Chondrocyte (in vitro differentiated cells): ENCODE measurements around the gene APBA1. TPM values are rescaled to one million over a fixed set of nuclear protein-coding genes. Genes with fewer than 3 reads are reported as not detected.
A peak's percentile ranks its signal among the peaks of the same experiment; 100 is the strongest.

Experiments used
- DNase-seq: peaks from one replicate; pipeline ENCODE4 v3.0.0; 2021; ENCODE audit warnings: mixed read lengths, low spot score
- H3K27ac Mint-ChIP-seq: one replicate; pipeline ENCODE4 v1.8.0; 2021; ENCODE audit warnings: mild to moderate bottlenecking, moderate library complexity, mixed read lengths; ENCODE audit not compliant: unreplicated experiment
- H3K27me3 Mint-ChIP-seq: 2 replicates; pipeline ENCODE4 v1.8.0; 2021; ENCODE audit warnings: low read depth, mixed read lengths
- H3K36me3 Mint-ChIP-seq: 2 replicates; pipeline ENCODE4 v1.8.0; 2021; ENCODE audit warnings: low read depth, mixed read lengths
- H3K4me1 Mint-ChIP-seq: 2 replicates; pipeline ENCODE4 v1.8.0; 2021; ENCODE audit warnings: low read depth, mild to moderate bottlenecking, mixed read lengths
- H3K4me3 Mint-ChIP-seq: one replicate; pipeline ENCODE4 v1.8.0; 2021; ENCODE audit warnings: mild to moderate bottlenecking, moderate library complexity, mixed read lengths; ENCODE audit not compliant: unreplicated experiment
- H3K9me3 Mint-ChIP-seq: 2 replicates; pipeline ENCODE4 v1.8.0; 2021; ENCODE audit warnings: low read depth, mixed read lengths
- CTCF ChIP-seq: fragments of 200-600 bp; sonication (generic); IDR thresholded peaks from 2 replicates; pipeline ENCODE4 v1.5.0; 2021; ENCODE audit warnings: antibody characterized with exemption, mild to moderate bottlenecking, moderate library complexity
- total RNA-seq: library from RNA; stranded (reverse); gene quantifications from 3 replicates; pipeline ENCODE4 v1.2.1, GENCODE V29; 2021

APBA1 gene
- total RNA-seq, 1 donor from 2014 or later: 12.3 TPM

DNA sequence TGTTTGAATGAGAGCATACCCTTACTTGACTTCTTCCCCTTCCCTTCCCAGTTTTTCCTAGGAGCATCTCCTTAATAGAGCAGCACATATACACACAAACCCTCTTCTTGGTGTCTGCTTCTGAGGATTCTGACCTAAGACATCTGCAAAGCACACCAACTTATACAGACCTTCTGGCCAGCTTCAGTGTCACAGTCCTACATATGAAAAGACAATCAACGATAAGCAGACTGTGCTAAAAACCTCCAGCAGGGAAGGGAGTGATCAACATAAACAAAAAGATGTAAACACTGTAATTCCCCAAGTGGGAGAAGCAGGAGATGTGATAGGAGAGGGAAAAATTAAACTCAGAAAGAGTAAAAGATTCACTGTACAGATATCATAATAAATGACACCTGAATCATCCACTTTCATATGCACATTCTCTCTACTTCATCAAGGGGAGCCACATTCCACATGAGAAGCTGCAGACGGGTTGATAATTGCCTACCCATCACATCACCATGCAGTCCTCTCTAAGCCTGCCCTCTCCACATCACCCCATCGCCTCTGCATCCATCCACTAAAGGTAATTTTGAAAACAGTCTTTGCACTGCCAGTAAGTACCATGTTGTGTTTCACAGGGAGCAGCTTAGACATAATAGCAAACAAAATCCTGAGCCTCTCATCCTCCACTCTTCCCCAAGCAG, 13.0 kb downstream of the APBA1 start:
- H3K4me3 Mint-ChIP-seq: no peak overlapping the region
- no peak overlapping the region for H3K27ac Mint-ChIP-seq
- peaks cover 18% of the 10 kb centered on the region for H3K4me1 Mint-ChIP-seq
- DNase-seq: no peak
- no peaks in the 10 kb centered on the region for H3K36me3 Mint-ChIP-seq
- H3K9me3 Mint-ChIP-seq: no peaks in the 10 kb centered on the region
- TF ChIP-seq CTCF: no peak
- H3K27me3 Mint-ChIP-seq: no peaks in the 10 kb centered on the region

DNA sequence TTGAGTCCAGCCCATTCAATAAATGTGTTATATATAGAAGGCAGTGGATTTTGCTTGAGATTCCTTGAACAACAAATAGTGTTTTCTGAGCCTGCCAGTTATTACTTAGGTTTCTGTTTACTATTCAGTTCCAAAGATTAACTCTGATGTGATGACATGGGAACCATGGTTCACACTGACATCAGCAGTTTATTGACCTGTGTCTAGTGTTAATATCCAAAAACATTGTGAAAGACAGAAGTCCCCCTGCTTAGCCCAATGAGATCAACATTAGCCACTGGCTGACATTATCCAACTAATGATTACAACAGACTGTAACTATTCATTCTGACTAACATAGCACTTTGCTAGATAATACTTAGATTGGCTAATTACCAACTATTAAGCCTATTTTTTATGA, 14.9 kb downstream of the APBA1 start:
- no peak for DNase-seq
- Mint-ChIP-seq H3K27ac (no peak overlapping the region), H3K4me3 (no peak overlapping the region), H3K27me3 (no peaks in the 10 kb centered on the region), H3K4me1 (peaks cover 22% of the 10 kb centered on the region), H3K9me3 (no peaks in the 10 kb centered on the region), H3K36me3 (no peaks in the 10 kb centered on the region)
- TF ChIP-seq CTCF: no peak

DNA sequence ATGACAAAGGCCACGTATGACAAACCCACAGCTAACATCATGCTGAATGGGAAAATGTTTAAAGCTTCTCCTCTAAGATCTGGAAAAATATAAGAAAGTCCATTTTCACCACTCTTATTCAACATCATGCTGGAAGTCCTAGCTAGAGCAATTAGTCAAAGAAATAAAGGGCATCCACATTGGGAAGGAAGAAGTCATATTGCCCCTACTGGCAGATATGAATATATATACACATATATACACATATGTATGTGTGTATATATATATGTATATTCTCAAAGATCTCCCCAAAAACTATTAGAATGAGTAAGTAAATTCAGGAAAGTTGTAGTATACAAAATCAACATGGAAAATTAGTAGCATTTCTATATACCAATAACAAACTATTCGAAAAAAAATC, 17.1 kb downstream of the APBA1 start:
- DNase-seq: no peak
- H3K9me3 Mint-ChIP-seq: no peaks in the 10 kb centered on the region
- H3K36me3 Mint-ChIP-seq: no peaks in the 10 kb centered on the region
- H3K4me3 Mint-ChIP-seq: no peak overlapping the region
- peaks cover 18% of the 10 kb centered on the region for H3K4me1 Mint-ChIP-seq
- no peaks in the 10 kb centered on the region for H3K27me3 Mint-ChIP-seq
- no peak overlapping the region for H3K27ac Mint-ChIP-seq
- TF ChIP-seq CTCF: peak; percentile 53

- Mint-ChIP-seq H3K4me3 (no peak overlapping the region), H3K9me3 (no peaks in the 10 kb centered on the region), H3K27ac (no peak overlapping the region), H3K36me3 (no peaks in the 10 kb centered on the region), H3K4me1 (peaks cover 23% of the 10 kb centered on the region), H3K27me3 (no peaks in the 10 kb centered on the region)
- no peak for DNase-seq
- no peak for TF ChIP-seq CTCF
These were observed 18.9 kb downstream of the APBA1 start for GRCh38 chr9:69653261-69653660.

- no peak for DNase-seq
- H3K4me1 Mint-ChIP-seq: peaks cover 23% of the 10 kb centered on the region
- H3K27me3 Mint-ChIP-seq: no peaks in the 10 kb centered on the region
- H3K36me3 Mint-ChIP-seq: no peaks in the 10 kb centered on the region
- H3K9me3 Mint-ChIP-seq: no peaks in the 10 kb centered on the region
- H3K4me3 Mint-ChIP-seq: no peak overlapping the region
- H3K27ac Mint-ChIP-seq: peak overlapping the region; percentile 70
- TF ChIP-seq CTCF: no peak
These were observed 22.5 kb downstream of the APBA1 start for GRCh38 chr9:69649566-69650250.
